Measurements from ENCODE around the gene SH3GL2.

GRCh38 chr9:17688834-17689233 is 110.0 kb downstream of the SH3GL2 start:
- TF ChIP-seq CTCF (conservative IDR thresholded peaks at IDR 0.05) (no peak), ZFX (IDR thresholded peaks at IDR 0.05) (no peak)

All from C4-2B (cell line).